AG09309 (cell line): Measurements from ENCODE around the gene OR4K17.
"Not testable (repeated sequence)": the region's sequence is repeated elsewhere in the genome, so short reads cannot be mapped to it uniquely, and the experiment has no call there.

Source experiments
- DNase-seq: peaks from one replicate; pipeline ENCODE4 v3.0.0-alpha.2; 2010; ENCODE audit warnings: low read depth
- H3K4me3 ChIP-seq: 2 replicates; pipeline ENCODE4 v1.5.1; 2011; ENCODE audit warnings: mild to moderate bottlenecking, low read depth, low read length, moderate library complexity; ENCODE audit not compliant: control insufficient read depth
- CTCF ChIP-seq: IDR thresholded peaks from 2 replicates; pipeline ENCODE4 v1.5.1; 2011; ENCODE audit warnings: mild to moderate bottlenecking, low read depth, low read length, inconsistent platforms; ENCODE audit not compliant: insufficient read depth, control insufficient read depth; ENCODE audit errors: missing control alignments

Gene OR4K17, protein sequence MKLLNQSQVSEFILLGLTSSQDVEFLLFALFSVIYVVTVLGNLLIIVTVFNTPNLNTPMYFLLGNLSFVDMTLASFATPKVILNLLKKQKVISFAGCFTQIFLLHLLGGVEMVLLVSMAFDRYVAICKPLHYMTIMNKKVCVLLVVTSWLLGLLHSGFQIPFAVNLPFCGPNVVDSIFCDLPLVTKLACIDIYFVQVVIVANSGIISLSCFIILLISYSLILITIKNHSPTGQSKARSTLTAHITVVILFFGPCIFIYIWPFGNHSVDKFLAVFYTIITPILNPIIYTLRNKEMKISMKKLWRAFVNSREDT

DNA sequence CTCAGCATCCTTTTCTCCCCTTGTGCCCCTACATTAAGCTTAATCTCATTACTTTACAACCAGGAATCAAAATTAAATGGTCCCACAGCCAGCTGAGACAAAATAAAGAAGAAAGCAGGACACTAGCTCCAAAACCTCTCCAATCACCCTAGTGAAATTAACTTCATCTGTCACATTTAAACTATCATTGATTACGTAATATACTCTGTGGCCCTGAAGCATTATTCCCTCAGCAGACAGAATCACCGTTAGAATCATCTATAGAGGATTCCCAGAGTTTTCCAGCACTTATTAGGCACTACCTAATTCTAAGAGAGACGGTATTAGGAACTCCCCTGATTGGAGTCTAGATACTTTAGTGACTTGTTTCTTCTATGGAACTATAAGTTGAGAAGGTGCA is at the start of gene OR4K17:
Gene OR4K17 (plus strand): TSS at position 302 of the 400 bp plus-strand sequence. CDS start 6,761 bp downstream, outside the sequence.
- no peak within 1 kb of the TSS for H3K4me3 ChIP-seq
- DNase-seq, result no peak
- no peak for TF ChIP-seq CTCF

- no peak for DNase-seq
- no peak overlapping the region for H3K4me3 ChIP-seq
- TF ChIP-seq CTCF, result no peak
Observed at GRCh38 chr14:20092050-20092449, 18.5 kb upstream of the OR4K17 start.

DNA sequence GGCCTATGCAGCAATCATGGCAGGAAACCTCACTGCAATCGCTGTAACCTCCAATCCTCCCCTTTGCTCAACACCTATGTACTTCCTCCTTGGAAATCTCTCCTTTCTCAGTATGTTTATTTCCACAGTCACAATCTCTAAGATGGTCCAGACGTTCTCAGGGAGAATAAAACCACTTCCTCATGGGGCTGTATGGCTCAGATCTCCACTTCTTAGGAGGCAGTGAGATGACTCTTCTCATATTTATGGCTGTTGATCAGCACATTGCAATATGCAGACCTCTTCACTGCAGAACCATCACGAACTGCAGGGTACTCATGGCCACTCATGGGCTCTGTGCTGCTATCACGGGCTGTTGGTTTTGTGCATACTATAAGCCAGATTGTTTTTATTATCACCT is 17.1 kb upstream of the OR4K17 start:
- DNase-seq, result no peak
- no peak for TF ChIP-seq CTCF
- no peak overlapping the region for H3K4me3 ChIP-seq

DNA sequence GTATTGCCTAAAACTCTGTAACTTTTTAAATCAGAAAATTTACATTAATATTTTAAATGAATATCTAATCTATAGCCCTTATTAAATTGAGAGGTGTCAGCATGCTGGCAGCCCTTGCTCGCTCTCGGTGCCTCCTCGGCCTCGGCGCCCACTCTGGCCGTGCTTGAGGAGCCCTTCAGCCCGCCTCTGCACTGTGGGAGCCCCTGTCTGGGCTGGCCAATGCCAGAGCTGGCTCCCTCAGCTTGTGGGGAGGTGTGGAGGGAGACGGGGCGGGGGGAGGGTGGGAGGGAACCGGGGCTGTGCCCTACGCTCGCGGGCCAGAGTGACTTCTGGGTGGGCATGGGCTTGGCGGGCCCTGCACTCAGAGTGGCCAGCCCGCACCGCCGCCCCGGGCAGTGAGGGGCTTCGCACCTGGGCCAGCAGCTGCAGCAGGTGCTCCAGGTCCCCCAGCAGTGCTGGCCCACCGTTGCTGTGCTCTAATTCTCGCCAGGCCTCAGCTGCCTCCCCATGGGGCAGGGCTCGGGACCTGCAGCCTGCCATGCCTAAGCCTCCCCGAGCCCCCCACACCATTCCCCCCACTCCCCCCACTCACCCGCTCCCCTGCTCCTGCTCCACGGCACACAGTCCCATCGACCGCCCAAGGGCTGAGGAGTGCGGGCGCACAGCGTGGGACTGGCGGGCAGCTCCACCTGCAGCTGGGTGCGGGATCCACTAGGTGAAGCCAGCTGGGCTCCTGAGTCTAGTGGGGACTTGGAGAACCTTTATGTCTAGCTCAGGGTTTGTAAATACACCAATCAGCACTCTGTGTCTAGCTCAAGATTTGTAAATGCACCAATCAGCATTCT is 11.4 kb upstream of the OR4K17 start:
- not testable (repeated sequence) for H3K4me3 ChIP-seq, DNase-seq

GRCh38 chr14:20112321-20112720 is 1.8 kb downstream of the OR4K17 start:
- TF ChIP-seq CTCF, result no peak
- no peak for DNase-seq
- H3K4me3 ChIP-seq, result no peak overlapping the region

DNA sequence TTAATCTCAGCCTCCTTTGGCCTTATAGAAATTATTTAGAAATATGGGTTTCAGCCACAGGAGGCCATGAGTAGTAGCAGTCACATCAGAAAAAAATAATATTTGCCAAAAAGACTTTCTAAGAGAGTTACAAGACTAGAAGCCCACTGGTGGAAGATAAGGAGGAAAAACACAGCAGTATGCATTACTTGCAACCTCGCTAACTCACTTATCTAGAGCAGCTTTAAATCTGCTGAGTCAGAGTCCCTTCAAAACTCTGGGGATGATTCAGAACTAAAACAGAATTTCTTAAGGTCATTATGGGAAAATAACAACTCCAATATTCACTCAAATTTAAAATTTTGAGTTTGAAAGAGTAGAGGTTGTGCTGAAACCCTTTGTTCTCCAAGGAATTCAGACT is 6.2 kb downstream of the OR4K17 start:
- no peak for TF ChIP-seq CTCF
- H3K4me3 ChIP-seq, result no peak overlapping the region
- DNase-seq, result no peak

DNA sequence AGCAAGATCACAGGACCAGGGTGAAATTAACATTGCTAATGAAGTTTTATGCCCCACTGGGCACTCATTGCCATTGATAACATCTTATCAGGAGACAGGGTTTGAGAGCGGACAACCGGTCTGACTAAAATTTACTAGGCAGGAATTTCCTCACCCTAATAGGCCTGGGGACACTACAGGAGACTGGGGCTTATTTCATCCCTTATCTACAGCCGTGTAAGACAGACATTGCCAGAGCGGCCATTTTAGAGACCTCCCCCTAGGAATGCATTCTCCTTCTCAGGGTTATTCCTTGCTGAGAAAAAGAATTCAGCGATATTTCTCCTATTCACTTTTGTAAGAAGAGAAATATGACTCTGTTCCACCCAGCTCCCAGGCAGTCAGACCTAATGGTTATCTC is 8.3 kb downstream of the OR4K17 start:
- no peak overlapping the region for H3K4me3 ChIP-seq
- no peak for TF ChIP-seq CTCF
- DNase-seq, result no peak
